ENCODE results near the gene GBA3. TPM values are rescaled to one million over a fixed set of nuclear protein-coding genes. Genes with fewer than 3 reads are reported as not detected.

Gene GBA3
- total RNA-seq, 1 experiment from 2014 or later: not detected

- H2AFZ ChIP-seq (ENCODE audit: low read length): no peak overlapping the region
- no peak overlapping the region for H2BK5ac ChIP-seq (ENCODE audit: insufficient read length, low read length)
- no peak for DNase-seq
- no peak overlapping the region for H4K5ac ChIP-seq (ENCODE audit: insufficient read length, low read depth, low read length)
- H3K4me1 ChIP-seq (ENCODE audit: insufficient read depth, low read length): no peaks in the 10 kb centered on the region
- H3K9me3 ChIP-seq (ENCODE audit: control insufficient read depth, low read depth, low read length): no peaks in the 10 kb centered on the region
- H3K79me1 ChIP-seq (ENCODE audit: insufficient read depth, low read depth, low read length, poor library complexity, severe bottlenecking): no peaks in the 10 kb centered on the region
- no CpG with 5 or more reads among the region's 2 CpGs for WGBS (ENCODE audit: extremely low coverage, insufficient read length, low lambda C conversion rate)
- Mint-ChIP-seq H3K4me1 (no peaks in the 10 kb centered on the region), H3K36me3 (ENCODE audit: insufficient read depth in 1 of 3, low read depth in 3 of 3) (peaks cover 0 to 2% (median 0%) of the 10 kb centered on the region in 3 experiments; a peak in 1 of 7 replicates), H3K27ac (no peak overlapping the region), H3K27me3 (ENCODE audit: low read depth) (no peaks in the 10 kb centered on the region), H3K9me3 (peaks cover 0 to 5% of the 10 kb centered on the region in 2 experiments; a peak in 1 of 5 replicates), H3K4me3 (no peak overlapping the region)
- no peaks in the 10 kb centered on the region for H3K79me2 ChIP-seq (ENCODE audit: insufficient read depth, low read length)
- no peak overlapping the region for H2BK20ac ChIP-seq (ENCODE audit: low read depth, low read length, poor library complexity, severe bottlenecking)
- H3K23ac ChIP-seq (ENCODE audit: insufficient read length, low read depth, low read length): no peak overlapping the region
- no peak overlapping the region for H3K9ac ChIP-seq (ENCODE audit: extremely low read depth, insufficient read length, low read length)
- no peak overlapping the region for H2AK5ac ChIP-seq (ENCODE audit: insufficient read length, low read length)
- no peak overlapping the region for H3K56ac ChIP-seq (ENCODE audit: insufficient read length, low read depth, low read length)
- H4K91ac ChIP-seq (ENCODE audit: insufficient read length, low read depth, low read length): no peak overlapping the region
- no peak overlapping the region for H2BK12ac ChIP-seq (ENCODE audit: insufficient read length, low read depth, low read length)
- no peak overlapping the region for H3K18ac ChIP-seq (ENCODE audit: insufficient read length, low read depth, low read length)
- no peak overlapping the region for H2BK120ac ChIP-seq (ENCODE audit: low read depth, low read length, poor library complexity, severe bottlenecking)
- no peak overlapping the region for H3K27ac ChIP-seq (ENCODE audit: insufficient read length, low read depth, low read length)
- TF ChIP-seq, protein P1, sequence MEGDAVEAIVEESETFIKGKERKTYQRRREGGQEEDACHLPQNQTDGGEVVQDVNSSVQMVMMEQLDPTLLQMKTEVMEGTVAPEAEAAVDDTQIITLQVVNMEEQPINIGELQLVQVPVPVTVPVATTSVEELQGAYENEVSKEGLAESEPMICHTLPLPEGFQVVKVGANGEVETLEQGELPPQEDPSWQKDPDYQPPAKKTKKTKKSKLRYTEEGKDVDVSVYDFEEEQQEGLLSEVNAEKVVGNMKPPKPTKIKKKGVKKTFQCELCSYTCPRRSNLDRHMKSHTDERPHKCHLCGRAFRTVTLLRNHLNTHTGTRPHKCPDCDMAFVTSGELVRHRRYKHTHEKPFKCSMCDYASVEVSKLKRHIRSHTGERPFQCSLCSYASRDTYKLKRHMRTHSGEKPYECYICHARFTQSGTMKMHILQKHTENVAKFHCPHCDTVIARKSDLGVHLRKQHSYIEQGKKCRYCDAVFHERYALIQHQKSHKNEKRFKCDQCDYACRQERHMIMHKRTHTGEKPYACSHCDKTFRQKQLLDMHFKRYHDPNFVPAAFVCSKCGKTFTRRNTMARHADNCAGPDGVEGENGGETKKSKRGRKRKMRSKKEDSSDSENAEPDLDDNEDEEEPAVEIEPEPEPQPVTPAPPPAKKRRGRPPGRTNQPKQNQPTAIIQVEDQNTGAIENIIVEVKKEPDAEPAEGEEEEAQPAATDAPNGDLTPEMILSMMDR (conservative IDR thresholded peaks at IDR 0.05): no peak
- H3K23me2 ChIP-seq (ENCODE audit: insufficient read length, low read depth, low read length, poor library complexity, severe bottlenecking): no peaks in the 10 kb centered on the region
- H3K27me3 ChIP-seq (ENCODE audit: insufficient read depth, low read length): no peaks in the 10 kb centered on the region
- H3T11ph ChIP-seq (ENCODE audit: low read length): no peak overlapping the region
- no peak overlapping the region for H3K4ac ChIP-seq (ENCODE audit: low read depth, low read length)
- no peak overlapping the region for H3K4me2 ChIP-seq (ENCODE audit: insufficient read depth, insufficient read length, low read length)
- H4K8ac ChIP-seq (replicated peaks; ENCODE audit: insufficient read length, low read depth, low read length): no peak overlapping the region
- H3K14ac ChIP-seq (ENCODE audit: insufficient read depth, low read length): no peak overlapping the region
- H2BK15ac ChIP-seq (ENCODE audit: low read depth, low read length): no peak overlapping the region
- H4K20me1 ChIP-seq (ENCODE audit: control insufficient read depth, insufficient read depth, insufficient read length): no peaks in the 10 kb centered on the region
Measured at GRCh38 chr4:22857411-22857810, 164.7 kb downstream of the GBA3 start.
